OCI-LY1 (cell line): Measurements from ENCODE around the gene OR5AU1.

Source experiments
- EZH2 ChIP-seq: fragments of 200-600 bp; sonication (generic), shearing (Covaris generic); IDR thresholded peaks from 2 replicates; pipeline ENCODE4 v1.8.0; 2017; ENCODE audit warnings: borderline replicate concordance, mixed run types, mild to moderate bottlenecking, antibody characterized with exemption, low read length, moderate library complexity, mixed read lengths
- TF ChIP-seq, protein P1 (sequence below): fragments of 200-600 bp; sonication (generic), shearing (Covaris generic); IDR thresholded peaks from 2 replicates; pipeline ENCODE4 v1.5.1; 2017; ENCODE audit warnings: mild to moderate bottlenecking, antibody characterized with exemption, low read length, moderate library complexity, mixed read lengths

- TF ChIP-seq, protein P1, sequence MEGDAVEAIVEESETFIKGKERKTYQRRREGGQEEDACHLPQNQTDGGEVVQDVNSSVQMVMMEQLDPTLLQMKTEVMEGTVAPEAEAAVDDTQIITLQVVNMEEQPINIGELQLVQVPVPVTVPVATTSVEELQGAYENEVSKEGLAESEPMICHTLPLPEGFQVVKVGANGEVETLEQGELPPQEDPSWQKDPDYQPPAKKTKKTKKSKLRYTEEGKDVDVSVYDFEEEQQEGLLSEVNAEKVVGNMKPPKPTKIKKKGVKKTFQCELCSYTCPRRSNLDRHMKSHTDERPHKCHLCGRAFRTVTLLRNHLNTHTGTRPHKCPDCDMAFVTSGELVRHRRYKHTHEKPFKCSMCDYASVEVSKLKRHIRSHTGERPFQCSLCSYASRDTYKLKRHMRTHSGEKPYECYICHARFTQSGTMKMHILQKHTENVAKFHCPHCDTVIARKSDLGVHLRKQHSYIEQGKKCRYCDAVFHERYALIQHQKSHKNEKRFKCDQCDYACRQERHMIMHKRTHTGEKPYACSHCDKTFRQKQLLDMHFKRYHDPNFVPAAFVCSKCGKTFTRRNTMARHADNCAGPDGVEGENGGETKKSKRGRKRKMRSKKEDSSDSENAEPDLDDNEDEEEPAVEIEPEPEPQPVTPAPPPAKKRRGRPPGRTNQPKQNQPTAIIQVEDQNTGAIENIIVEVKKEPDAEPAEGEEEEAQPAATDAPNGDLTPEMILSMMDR, result peak; percentile 63
- no peak for TF ChIP-seq EZH2
These were observed 19.8 kb downstream of the OR5AU1 start for GRCh38 chr14:21136024-21136423.
